HG03457 (cell line): ENCODE data around the gene HSPA14.
"Not testable (repeated sequence)": the region's sequence is repeated elsewhere in the genome, so short reads cannot be mapped to it uniquely, and the experiment has no call there.

Experiments
- ATAC-seq: cut with Tn5 transposase; IDR thresholded peaks from one replicate; pipeline ENCODE4 v1.9.1; 2021; ENCODE audit warnings: moderate number of reproducible peaks; ENCODE audit not compliant: unreplicated experiment

Gene HSPA14

DNA sequence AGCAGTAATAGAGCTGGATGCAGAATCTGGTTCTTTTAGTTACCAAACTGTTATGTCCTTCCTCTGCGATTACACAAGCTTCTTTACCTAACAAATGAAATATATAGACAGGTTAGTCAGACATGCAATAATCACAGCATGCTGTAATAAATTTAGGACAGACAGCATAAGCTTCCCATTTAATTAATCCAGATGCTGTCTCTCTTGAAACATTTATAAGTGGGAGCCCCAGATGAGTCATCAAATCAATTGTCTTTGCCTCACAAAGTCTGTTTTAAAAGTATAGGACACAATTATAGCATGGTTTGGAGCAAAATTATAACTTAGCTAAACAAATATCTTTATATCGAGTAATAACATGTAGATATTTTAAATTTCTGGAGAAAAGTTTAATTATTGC, 1.9 kb upstream of the HSPA14 start:
- ATAC-seq: no peak

DNA sequence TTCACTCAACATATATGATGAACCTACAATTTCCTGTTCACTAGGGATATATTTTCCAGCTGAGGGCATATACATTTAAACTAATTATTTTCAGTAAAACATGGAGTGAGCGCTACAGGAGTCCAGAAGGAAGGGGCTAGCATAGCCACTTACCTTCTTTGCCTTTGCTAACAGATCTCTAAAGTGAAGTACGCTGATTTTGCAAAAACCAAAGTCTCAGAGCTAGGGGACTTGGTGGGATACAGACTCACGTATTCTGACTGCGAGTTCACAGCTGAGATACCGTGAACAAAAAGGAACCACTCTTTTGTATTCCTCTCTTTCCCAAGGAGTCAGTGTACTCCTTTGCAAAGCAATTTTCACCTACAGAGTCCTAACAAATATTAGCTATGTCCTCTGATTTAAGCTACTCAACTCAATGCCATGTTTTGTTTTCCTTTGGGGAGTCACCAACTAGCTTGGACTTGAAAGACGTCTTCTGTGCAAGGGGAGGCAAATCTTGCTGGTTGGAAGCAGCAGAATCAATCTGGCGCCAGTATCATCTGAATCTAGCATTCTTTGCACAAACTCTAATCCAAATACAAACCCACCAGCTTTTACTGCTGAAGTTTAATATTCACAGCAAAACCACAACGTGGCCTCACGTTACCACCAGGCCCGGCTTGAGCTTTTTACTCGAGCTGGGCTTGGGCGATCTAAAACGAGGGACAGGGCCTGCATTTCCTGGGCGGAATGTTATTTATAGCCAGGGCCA, 926 bp upstream of the HSPA14 start:
- ATAC-seq: peak; percentile 1

DNA sequence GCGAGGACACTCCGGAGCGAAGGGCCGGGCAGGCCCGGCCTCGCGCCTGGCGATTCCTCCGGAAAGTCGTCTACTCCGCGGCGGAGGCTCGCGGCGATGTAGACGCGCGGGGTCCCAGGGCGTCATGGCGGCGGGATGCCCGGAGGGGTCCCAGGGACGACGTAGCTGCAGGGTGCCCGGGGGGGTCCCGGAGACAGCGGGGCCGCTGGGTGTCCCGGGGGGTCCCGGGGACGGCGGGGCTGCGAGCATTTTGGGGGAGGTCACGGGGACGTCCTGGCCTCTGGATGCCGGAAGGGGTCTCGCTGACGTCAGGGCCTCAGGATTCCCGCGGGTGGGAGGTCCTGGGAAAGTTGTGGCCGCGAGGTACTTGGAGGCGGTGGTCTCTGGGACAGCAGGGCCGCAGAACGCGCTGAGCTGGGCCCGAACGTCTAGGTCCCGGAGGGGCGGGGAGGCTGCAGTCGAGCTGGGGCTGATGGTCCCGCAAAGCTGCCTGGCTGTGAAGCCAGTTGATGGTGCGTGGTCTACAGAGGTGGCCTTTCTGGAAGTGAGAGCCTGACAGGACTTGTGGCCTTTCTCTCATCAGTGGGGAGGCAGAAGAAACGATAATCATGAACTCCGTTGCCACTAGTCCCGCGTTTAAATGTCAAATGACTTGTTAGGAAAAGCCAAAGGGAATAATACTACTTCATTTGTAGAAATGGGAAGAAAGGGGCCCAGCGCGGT, 637 bp downstream of the HSPA14 start:
- ATAC-seq: peak; percentile 5

DNA sequence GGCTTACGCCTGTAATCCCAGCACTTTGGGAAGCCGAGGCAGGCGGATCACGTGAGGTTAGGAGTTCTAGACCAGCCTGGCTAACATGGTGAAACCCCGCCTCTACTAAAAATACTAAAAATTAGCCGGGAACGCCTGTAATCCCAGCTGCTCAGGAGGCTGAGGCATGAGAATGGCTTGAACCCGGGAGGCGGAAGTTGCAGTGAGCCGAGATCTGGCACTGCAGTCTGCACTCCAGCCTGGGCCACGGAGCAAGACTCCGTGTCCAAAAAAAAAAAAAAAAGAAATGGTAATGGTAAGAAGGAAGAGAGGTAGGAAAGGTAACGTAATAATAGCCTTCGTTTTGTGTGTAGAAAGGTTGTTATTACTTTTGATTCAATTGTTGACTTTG, 1.2 kb downstream of the HSPA14 start:
- ATAC-seq: no peak

DNA sequence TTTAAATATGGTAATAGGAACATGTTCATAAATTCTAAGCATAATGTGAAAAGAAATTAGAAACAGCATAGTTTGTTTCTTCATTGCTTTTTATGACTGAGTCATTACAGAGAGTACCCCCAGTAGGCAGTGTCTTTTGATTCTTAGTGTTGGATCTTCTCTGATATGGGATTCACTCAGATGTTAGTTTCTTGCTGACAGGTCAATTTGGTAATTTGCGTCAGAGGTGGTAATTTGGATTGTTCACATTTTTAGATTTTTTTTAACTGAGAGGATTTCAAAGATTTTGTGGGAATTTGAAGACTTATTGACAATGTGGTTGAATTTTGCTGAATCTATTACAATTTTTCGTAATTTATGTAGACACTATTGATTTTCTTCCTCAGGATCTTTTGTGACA, 2.1 kb downstream of the HSPA14 start:
- no peak for ATAC-seq

DNA sequence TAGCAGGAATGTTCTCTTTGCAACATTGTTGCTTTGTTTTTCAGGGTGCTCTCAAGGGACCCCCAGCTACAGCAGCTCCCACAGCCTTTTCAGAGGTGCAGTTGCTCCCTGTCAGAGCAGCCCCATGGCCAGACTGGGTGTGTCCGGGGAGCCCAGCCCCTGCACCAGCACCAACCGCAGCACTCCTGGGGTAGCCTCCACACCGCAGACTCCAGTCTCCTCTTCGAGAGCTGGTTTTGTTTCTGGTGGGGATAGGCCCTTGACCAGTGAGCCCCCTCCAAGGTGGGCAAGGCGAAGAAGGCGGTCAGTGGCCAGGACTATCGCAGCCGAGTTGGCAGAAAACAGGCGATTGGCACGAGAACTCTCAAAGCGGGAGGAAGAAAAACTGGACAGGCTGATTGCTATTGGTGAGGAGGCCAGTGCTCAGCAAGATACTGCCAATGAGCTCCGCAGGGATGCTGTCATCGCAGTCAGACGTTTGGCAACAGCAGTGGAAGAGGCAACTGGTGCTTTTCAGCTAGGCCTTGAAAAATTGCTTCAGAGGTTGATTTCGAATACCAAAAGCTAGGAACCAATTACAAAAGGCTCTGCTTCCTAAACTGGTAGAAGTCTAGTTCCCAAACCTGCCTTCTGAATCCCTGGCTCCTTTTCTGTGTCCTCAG, 5.4 kb downstream of the HSPA14 start:
- no peak for ATAC-seq

DNA sequence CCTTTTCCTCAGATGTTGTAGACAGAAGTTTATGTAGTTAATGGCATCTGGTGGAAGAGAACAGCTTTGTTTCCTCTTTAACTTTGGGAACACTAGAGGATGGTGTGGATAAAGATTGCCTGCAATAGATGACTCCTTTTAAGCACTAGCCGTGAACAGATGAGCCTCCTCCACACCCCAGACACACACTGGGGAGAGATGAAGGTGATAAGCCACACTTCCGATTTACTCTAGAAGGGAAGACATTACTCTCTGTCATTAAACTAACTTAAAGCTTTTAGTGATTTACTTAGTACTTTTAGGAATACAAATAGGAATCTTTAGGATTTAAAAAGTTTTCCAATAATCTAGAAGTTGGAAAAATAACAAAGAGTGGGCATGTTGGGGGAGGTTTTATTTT, 6.8 kb downstream of the HSPA14 start:
- no peak for ATAC-seq

DNA sequence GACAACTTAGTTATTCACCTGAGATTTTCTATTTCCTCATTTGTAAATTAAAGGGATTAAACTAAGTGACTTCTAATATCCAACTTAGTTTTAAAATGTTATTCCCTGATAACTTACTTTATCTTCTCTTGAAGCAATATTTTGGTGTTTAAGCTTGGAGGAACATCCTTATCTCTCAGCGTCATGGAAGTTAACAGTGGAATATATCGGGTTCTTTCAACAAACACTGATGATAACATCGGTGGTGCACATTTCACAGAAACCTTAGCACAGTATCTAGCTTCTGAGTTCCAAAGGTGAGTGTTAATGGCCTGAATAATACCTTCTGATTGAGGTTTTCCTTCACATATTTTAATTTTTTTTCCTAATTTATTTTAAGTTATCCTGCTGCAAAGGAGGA, 14.1 kb downstream of the HSPA14 start:
- no peak for ATAC-seq

DNA sequence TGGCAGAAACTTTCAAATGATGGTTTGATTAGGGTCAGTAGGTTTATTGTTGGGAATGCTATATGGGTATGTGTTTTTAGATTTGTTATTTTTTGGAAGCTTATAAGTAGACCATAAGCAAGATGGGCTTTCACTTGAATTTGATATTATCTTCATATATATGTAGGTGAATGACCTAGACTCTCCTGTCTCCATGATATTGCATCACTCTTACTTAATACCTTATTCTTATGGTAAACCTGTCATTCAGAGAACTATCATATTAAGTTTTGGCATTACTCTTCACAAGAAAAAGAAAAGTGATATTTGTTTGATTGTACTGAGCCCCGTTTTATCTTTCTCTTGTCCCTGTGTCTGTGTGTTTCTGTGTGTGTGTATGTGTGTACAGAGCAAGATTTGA, 17.3 kb downstream of the HSPA14 start:
- ATAC-seq: no peak

DNA sequence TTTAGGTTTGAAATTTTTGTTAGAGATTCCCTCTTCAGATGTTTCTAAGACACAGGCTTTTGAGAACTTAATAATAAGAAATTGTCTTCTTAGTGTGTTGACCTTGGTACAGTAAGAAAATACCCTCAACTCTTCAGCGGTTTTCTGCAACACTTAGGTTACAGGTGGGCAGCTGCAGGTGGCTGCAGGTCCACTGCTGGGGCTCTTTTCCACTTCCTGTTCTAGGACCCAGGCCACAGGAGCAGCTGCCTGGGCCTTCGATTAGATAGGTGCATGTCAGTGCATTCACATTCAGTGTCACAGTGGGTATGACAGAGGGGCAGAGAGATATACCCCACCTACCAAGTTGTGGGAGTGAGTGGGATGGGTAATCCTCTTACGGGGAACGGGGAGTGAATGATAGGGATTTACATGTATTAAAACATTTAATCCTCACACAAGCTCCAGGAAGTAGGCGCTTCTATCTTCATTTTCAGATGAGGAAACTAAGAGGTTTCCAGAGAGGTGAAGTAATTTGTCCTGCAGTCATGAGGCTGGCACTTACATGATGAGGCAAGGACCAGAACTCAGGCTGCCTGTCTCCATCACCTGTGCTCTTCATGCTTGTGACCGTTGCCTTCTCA, 20.3 kb downstream of the HSPA14 start:
- no peak for ATAC-seq

DNA sequence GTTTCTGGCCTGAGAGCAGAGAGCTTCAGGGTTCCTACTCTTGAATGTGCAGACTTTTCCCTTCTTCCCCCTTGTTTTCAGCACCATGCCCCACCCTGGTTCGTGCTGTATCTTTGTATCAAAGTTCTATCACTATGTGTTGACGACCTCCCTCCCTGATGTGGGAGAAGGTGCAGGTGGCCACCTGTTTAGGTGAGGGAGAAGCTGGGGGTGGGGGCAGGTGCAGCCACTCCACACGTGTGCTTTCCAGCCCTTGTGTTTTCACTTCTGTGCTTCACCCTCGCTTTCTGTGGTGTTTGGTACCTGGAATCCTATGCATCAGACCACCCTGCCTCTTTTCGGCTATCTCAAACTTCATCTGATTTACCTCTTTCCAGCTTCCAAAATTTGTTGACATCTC, 20.9 kb downstream of the HSPA14 start:
- ATAC-seq: no peak

DNA sequence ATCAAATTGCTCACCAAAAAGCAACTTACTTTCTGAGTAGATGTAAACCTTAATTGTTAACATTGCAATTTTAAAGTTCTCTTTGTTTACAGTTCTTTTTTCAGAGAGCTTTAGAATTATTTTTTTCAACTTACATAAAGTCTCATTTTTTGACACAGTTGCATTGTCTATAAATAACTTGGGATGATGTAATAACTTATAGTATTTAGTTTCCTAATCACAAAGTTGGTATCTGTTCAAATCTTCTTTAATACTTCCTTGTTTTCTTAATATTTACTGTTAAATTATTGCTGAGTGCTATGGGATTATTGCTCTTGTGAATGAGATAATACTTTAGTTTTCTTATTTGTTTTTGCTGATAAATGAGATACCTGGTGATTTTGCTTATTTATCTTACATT, 21.7 kb downstream of the HSPA14 start:
- no peak for ATAC-seq

DNA sequence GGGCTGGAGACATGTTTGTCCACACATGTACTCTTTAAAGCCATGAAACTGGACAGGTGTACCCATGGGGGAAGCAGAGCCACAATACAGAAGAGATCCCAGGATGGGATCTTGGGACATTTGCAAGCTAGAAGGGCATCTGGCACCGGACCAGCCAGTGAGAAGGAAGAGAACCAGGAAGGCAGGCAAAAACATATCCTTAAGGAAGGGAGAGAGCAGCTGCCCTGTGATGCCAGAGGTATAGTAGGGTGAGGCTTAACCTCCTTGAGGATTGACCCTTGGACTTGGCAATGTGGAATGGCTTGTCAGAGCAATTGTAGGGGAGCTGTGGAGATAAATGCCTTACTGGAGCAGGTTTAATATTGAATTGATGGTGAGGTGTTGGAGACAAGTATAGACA, 22.7 kb downstream of the HSPA14 start:
- no peak for ATAC-seq

DNA sequence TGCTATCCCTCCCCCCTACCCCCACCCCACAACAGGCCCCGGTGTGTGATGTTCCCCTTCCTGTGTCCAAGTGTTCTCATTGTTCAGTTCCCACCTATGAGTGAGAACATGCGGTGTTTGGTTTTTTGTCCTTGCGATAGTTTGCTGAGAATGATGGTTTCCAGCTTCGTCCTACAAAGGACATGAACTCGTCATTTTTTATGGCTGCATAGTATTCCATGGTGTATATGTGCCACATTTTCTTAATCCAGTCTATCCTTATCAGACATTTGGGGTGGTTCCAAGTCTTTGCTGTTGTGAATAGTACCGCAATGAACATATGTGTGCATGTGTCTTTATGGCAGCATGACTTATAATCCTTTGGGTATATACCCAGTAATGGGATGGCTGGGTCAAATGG, 26.4 kb downstream of the HSPA14 start:
- ATAC-seq: not testable (repeated sequence)

DNA sequence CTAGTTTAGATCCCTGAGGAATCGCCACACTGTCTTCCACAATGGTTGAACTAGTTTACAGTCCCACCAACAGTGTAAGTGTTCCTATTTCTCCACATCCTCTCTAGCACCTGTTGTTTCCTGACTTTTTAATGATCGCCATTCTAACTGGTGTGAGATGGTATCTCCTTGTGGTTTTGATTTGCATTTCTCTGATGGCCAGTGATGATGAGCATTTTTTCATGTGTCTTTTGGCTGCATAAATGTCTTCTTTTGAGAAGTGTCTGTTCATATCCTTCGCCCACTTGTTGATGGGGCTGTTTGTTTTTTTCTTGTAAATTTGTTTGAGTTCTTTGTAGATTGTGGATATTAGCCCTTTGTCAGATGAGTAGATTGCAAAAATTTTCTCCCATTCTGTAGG, 26.8 kb downstream of the HSPA14 start:
- ATAC-seq: not testable (repeated sequence)

DNA sequence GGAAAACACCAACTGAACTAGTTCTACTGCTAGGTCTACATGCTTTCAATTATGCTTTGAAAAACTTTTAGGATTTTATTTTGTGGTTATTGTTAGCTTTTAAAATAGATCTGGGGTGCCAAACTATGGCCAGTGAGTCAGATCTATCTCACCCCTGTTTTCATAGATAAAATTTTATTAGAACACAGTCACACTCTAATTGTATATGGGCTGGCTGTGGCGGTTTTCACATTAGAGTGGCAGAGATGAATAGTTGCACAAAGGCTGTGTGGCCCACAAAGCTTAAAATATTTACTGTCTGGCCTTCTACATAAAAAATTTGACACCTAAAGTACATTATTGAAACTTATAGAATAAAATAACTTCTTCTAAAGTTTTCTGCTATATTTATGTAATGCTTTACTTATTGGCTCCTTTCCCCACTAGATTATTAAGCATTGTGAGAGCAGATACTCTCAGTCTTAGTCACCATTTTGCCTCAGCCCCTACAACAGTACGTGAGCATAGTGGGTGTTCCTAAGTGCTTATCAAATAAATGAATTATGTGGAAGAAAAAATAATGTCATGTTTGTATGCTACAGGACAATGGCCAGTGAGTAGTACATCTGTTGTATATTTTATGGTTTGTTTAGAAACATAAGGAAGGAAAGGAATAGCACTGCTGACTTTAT, 35.1 kb downstream of the HSPA14 start:
- ATAC-seq: no peak

DNA sequence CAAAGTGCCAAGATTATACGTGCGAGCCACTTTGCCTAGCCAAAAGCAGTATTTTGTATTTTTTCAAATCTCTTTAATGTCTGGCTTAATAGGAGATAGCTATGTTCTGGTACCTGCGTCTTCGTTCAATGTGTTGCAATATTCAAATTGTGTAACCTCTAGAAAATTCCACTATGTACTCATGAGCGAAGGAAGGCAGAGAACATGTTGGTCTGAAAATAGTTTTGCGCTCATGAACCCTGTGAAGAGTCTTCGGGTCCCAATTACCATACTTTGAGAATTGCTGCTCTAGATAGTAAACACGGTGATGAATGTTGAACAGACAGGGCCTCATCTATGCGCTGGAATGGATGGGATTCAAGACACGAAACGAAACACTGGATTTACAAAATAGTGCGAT, 37.8 kb downstream of the HSPA14 start:
- no peak for ATAC-seq

DNA sequence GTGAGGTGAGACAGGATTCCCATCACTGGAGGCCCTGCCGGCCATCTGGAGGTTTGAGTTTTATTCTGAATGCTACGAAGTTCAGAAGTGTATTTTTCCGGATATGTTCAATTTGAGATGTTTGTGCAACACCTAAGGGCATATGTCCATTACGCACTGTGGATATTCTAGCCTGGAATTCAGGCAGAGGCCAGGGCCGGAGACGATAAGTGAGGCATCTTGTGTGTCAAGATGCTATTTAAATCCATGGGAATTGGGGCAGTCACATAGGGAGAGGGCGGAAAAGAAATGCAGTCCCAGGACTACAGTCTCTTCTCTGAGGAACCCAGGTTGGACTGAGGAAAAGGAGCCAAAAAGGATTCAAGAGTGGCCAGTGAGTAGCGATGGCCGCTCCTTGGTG, 38.7 kb downstream of the HSPA14 start:
- no peak for ATAC-seq

DNA sequence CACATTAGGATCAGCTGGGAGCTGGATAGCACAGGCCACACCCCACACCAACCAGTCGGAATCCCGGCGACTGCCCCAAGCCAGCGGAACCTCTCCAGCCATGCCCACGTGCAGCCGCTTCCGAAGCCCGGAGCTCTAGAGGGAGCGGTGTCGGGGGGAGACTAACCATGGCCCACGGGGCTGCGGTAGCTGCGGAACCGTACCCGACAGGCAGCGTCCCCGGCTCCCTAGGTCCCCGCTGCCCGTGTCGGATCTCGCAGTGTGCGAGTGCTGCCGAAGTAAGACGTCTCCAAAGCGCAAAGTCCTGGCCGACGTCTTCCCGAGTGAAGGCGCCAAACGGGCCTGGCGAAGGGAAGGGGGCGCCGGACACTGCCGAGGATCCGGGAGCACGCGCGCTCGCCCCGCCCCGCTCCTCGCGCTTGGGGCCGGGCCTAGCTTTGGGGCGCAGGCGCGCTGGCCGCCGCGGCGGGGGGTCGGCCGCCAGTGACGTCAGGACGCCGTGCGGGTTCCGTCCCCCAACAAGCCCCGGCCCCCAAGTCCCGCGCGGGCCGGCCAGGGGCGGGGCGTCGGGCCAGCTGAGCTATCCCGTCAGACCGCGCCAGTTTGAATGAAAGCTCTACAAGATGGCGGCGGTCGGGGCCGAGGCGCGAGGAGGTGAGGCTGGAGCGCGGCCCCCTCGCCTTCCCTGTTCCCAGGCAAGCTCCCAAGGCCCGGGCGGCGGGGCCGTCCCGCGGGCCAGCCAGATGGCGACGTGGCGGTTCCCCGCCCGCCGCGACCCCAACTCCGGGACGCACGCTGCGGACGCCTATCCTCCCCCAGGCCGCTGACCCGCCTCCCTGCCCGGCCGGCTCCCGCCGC, 40.4 kb downstream of the HSPA14 start, which contains the start of gene SUV39H2:
Gene SUV39H2, plus strand, starts transcription at position 601 of the 858 bp plus-strand sequence. Its CDS starts 23 bp downstream, at position 624.
- ATAC-seq: peak; percentile 82
